ENCODE measurements around the gene FANK1.
"Not testable (repeated sequence)": the region's sequence is repeated elsewhere in the genome, so short reads cannot be mapped to it uniquely, and the experiment has no call there.

- TF ChIP-seq, protein P1, sequence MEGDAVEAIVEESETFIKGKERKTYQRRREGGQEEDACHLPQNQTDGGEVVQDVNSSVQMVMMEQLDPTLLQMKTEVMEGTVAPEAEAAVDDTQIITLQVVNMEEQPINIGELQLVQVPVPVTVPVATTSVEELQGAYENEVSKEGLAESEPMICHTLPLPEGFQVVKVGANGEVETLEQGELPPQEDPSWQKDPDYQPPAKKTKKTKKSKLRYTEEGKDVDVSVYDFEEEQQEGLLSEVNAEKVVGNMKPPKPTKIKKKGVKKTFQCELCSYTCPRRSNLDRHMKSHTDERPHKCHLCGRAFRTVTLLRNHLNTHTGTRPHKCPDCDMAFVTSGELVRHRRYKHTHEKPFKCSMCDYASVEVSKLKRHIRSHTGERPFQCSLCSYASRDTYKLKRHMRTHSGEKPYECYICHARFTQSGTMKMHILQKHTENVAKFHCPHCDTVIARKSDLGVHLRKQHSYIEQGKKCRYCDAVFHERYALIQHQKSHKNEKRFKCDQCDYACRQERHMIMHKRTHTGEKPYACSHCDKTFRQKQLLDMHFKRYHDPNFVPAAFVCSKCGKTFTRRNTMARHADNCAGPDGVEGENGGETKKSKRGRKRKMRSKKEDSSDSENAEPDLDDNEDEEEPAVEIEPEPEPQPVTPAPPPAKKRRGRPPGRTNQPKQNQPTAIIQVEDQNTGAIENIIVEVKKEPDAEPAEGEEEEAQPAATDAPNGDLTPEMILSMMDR (IDR thresholded peaks at IDR 0.05; ENCODE audit: low read length): not testable (repeated sequence)
- TF ChIP-seq EZH2 (optimal IDR thresholded peaks at IDR 0.05; ENCODE audit: low read depth, low read length); EZH2phosphoT487 (IDR thresholded peaks at IDR 0.05; ENCODE audit: low read length): not testable (repeated sequence)
Measured at GRCh38 chr10:125921643-125922306, 25.4 kb downstream of the FANK1 start.

Measured in MM.1S (cell line).